Endothelial cell of umbilical vein (primary cell): Measurements from ENCODE around the gene COL5A3.

Source experiments
- EZH2 ChIP-seq: IDR thresholded peaks from 2 replicates; pipeline ENCODE4 v1.6.1; 2012; ENCODE audit warnings: borderline replicate concordance, low read depth, mild to moderate bottlenecking, moderate library complexity, low read length, inconsistent platforms; ENCODE audit not compliant: severe bottlenecking
- GATA2 ChIP-seq: IDR thresholded peaks from 2 replicates; pipeline ENCODE4 v1.7.0; 2011; ENCODE audit warnings: low read depth, mild to moderate bottlenecking, moderate library complexity, mixed read lengths, low read length; ENCODE audit not compliant: insufficient read length, insufficient read depth
- POLR2A ChIP-seq: IDR thresholded peaks from 2 replicates; pipeline ENCODE4 v1.6.1; 2012; ENCODE audit warnings: low read depth, mild to moderate bottlenecking, control low read depth, low read length
- POLR2AphosphoS5 ChIP-seq: IDR thresholded peaks from 2 replicates; pipeline ENCODE4 v1.6.1; 2012; ENCODE audit warnings: low read depth, mild to moderate bottlenecking, control low read depth, low read length, moderate library complexity; ENCODE audit not compliant: insufficient read depth
- TF ChIP-seq, protein P1 (sequence below), 2 donors: IDR thresholded peaks; 1 replicate in 1 of 2; 2 replicates in 1 of 2; pipeline ENCODE4 v1.5.1; 2011; ENCODE audit warnings: low read length in 2 of 2, mild to moderate bottlenecking in 2 of 2, moderate library complexity in 2 of 2, control low read depth in 1 of 2, inconsistent platforms in 1 of 2, low read depth in 1 of 2; ENCODE audit not compliant: insufficient read depth in 1 of 2; ENCODE audit errors: extremely low read depth in 1 of 2
- TF ChIP-seq, protein P2 (sequence below): IDR thresholded peaks from 2 replicates; pipeline ENCODE4 v1.6.1; 2011; ENCODE audit not compliant: insufficient read depth, insufficient read length

DNA sequence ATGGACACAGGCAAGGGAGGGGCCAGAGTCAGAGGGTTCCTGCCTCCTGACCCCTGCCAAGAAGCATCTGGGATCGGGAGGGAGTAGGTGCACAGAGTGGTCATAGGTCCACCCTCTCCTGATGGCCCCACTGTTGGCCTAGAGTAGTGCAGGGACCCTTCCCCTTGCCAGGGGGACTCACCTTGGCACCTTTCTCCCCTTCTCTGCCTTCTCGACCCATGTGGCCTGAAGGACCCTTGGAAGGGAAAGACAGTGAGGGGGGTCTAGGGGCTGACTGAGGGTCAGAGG, 40.7 kb downstream of the COL5A3 start:
- TF ChIP-seq POLR2A (no peak), GATA2 (no peak), POLR2AphosphoS5 (no peak), EZH2 (no peak)
- TF ChIP-seq, protein P1, sequence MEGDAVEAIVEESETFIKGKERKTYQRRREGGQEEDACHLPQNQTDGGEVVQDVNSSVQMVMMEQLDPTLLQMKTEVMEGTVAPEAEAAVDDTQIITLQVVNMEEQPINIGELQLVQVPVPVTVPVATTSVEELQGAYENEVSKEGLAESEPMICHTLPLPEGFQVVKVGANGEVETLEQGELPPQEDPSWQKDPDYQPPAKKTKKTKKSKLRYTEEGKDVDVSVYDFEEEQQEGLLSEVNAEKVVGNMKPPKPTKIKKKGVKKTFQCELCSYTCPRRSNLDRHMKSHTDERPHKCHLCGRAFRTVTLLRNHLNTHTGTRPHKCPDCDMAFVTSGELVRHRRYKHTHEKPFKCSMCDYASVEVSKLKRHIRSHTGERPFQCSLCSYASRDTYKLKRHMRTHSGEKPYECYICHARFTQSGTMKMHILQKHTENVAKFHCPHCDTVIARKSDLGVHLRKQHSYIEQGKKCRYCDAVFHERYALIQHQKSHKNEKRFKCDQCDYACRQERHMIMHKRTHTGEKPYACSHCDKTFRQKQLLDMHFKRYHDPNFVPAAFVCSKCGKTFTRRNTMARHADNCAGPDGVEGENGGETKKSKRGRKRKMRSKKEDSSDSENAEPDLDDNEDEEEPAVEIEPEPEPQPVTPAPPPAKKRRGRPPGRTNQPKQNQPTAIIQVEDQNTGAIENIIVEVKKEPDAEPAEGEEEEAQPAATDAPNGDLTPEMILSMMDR (IDR thresholded peaks at IDR 0.05; ENCODE audit: extremely low read depth in 1 of 2, insufficient read depth in 1 of 2, low read depth in 1 of 2, low read length in 2 of 2) = no peak
- TF ChIP-seq, protein P2, sequence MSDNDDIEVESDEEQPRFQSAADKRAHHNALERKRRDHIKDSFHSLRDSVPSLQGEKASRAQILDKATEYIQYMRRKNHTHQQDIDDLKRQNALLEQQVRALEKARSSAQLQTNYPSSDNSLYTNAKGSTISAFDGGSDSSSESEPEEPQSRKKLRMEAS = no peak
